GM12878 (cell line): ENCODE data around the gene PRIM1. TPM values are rescaled to one million over a fixed set of nuclear protein-coding genes. Genes with fewer than 3 reads are reported as not detected.

Experiments used
- BCL11A ChIP-seq: IDR thresholded peaks from 2 replicates; pipeline ENCODE4 v1.6.1; 2011; ENCODE audit warnings: low read depth, low read length
- CEBPB ChIP-seq, 2 experiments: fragments of 150-350 bp in 1 of 2; IDR thresholded peaks; 2 replicates each; pipeline ENCODE4 v1.6.1; 2012 to 2014; ENCODE audit warnings: low read depth in 2 of 2, low read length in 2 of 2, borderline replicate concordance in 1 of 2, inconsistent platforms in 1 of 2
- GATAD2B ChIP-seq: fragments of 450-650 bp; conservative IDR thresholded peaks from 2 replicates; pipeline ENCODE4 v1.6.1; 2017; ENCODE audit warnings: low read depth, mild to moderate bottlenecking, moderate library complexity
- LARP7 ChIP-seq: fragments of 450-650 bp; IDR thresholded peaks from 2 replicates; pipeline ENCODE4 v1.6.1; 2017; ENCODE audit warnings: mild to moderate bottlenecking
- MTA3 ChIP-seq: IDR thresholded peaks from 2 replicates; pipeline ENCODE4 v1.6.1; 2012; ENCODE audit warnings: low read length, inconsistent platforms, borderline replicate concordance
- MYC ChIP-seq: IDR thresholded peaks from 2 replicates; pipeline ENCODE4 v1.6.1; 2011; ENCODE audit warnings: mild to moderate bottlenecking, low read length, moderate library complexity, inconsistent platforms; ENCODE audit not compliant: insufficient read depth, insufficient replicate concordance, insufficient read length, severe bottlenecking
- NBN ChIP-seq: fragments of 450-650 bp; IDR thresholded peaks from 2 replicates; pipeline ENCODE4 v1.6.1; 2016
- POLR2AphosphoS2 ChIP-seq: IDR thresholded peaks from 2 replicates; pipeline ENCODE4 v1.6.1; 2011; ENCODE audit warnings: low read depth, mild to moderate bottlenecking, low read length, improper control_type of control experiment, moderate library complexity
- TCF3 ChIP-seq: IDR thresholded peaks from 2 replicates; pipeline ENCODE4 v1.6.1; 2012; ENCODE audit warnings: low read depth, mild to moderate bottlenecking, low read length, borderline replicate concordance; ENCODE audit not compliant: insufficient read depth
- YY1 ChIP-seq: IDR thresholded peaks from 2 replicates; pipeline ENCODE4 v1.6.1; 2011; ENCODE audit warnings: low read depth, mild to moderate bottlenecking, low read length
- polyA plus RNA-seq, 11 experiments: library from polyadenylated mRNA; depleted of rRNA in 4 of 11; unstranded in 6 of 11; stranded (reverse) in 5 of 11; fragments of >200 nt; fragmentation: Nextera tagmentation in 4 of 11; fragmentation: Illumina TruSeq in 1 of 11; extraction: Ambion mirVana in 4 of 11; extraction: Trizol in 1 of 11; gene quantifications; 1 replicate in 1 of 11; 2 replicates in 10 of 11; pipeline versions ENCODE4 v1.2.1 to v1.2.3, GENCODE V29; 2011 to 2016; ENCODE audit warnings: inconsistent platforms in 2 of 11, missing spikeins in 2 of 11, low read depth in 1 of 11
- total RNA-seq, 4 experiments: library from RNA; depleted of rRNA in 3 of 4; stranded (reverse); fragments of >200 nt in 3 of 4; fragmentation: Illumina TruSeq in 1 of 4; extraction: Trizol in 1 of 4; gene quantifications; 2 replicates each; pipeline versions ENCODE4 v1.2.1 to v1.2.3, GENCODE V29; 2013 to 2021
- TF ChIP-seq, protein P1 (sequence below): fragments of 450-650 bp; IDR thresholded peaks from 2 replicates; pipeline ENCODE4 v1.6.1; 2016; ENCODE audit warnings: mild to moderate bottlenecking, moderate library complexity, borderline replicate concordance
- TF ChIP-seq, protein P2 (sequence below): fragments of 450-650 bp; IDR thresholded peaks from 2 replicates; pipeline ENCODE4 v1.6.1; 2017; ENCODE audit warnings: low read depth, mild to moderate bottlenecking, moderate library complexity
- TF ChIP-seq, protein P3 (sequence below): IDR thresholded peaks from 2 replicates; pipeline ENCODE4 v1.6.1; 2012; ENCODE audit warnings: mild to moderate bottlenecking, low read depth, low read length

PRIM1 gene
- total and polyA plus RNA-seq, 10 of the 15 experiments (the other 5 are each of a cell fraction or from before 2014, with no cell fraction given), result 27.1 to 70.6 (median 55.7) TPM

DNA sequence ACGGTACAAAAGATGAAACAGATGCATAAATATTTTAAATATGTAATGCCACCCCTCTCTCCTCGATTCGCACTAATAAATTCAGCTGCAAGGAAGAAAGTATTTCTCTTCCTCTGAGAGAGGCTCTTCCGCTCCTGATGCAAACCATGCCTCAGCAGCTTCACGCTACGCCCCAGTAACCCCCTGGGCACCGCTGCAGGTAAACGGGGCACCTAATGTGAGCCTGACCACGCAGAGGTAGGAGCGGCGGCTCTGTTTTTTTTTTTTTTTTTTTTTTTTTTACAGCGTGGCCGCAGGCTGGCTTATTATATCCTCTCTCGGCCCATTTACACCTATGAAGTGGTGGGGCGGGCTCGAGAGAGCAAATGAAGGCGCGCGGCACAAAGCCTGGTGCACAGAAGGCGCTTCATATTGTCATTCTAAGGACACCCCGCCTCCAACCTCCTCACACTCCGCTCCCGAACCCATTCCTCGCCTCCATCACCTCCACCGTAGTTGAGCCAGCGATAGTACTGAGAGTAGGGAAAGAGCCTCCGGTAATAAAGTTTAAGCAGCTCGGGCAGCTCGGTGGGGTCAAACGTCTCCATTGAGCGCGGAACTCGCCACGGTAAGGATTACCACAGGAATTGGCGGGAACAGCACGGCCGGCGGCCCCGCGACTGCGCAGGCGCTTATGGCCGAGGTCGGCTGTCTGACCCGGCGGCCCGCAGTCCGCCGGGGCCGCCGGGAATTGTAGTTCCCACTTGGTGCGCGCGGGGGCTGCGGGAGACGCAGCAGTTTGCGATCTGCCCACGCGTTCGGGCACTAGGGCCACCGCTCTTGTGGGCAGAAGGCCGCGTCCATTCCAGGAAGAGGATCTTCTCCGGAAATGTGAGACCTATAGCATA lies at the start of gene PRIM1 (continued):
- TF ChIP-seq, protein P1, sequence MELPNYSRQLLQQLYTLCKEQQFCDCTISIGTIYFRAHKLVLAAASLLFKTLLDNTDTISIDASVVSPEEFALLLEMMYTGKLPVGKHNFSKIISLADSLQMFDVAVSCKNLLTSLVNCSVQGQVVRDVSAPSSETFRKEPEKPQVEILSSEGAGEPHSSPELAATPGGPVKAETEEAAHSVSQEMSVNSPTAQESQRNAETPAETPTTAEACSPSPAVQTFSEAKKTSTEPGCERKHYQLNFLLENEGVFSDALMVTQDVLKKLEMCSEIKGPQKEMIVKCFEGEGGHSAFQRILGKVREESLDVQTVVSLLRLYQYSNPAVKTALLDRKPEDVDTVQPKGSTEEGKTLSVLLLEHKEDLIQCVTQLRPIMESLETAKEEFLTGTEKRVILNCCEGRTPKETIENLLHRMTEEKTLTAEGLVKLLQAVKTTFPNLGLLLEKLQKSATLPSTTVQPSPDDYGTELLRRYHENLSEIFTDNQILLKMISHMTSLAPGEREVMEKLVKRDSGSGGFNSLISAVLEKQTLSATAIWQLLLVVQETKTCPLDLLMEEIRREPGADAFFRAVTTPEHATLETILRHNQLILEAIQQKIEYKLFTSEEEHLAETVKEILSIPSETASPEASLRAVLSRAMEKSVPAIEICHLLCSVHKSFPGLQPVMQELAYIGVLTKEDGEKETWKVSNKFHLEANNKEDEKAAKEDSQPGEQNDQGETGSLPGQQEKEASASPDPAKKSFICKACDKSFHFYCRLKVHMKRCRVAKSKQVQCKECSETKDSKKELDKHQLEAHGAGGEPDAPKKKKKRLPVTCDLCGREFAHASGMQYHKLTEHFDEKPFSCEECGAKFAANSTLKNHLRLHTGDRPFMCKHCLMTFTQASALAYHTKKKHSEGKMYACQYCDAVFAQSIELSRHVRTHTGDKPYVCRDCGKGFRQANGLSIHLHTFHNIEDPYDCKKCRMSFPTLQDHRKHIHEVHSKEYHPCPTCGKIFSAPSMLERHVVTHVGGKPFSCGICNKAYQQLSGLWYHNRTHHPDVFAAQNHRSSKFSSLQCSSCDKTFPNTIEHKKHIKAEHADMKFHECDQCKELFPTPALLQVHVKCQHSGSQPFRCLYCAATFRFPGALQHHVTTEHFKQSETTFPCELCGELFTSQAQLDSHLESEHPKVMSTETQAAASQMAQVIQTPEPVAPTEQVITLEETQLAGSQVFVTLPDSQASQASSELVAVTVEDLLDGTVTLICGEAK, result peak; percentile 17; the same call in 1 of the 2 replicates
- no peak for TF ChIP-seq CEBPB (IDR thresholded peaks at IDR 0.05; ENCODE audit: borderline replicate concordance in 1 of 2, low read depth in 2 of 2, low read length in 2 of 2)
- TF ChIP-seq, protein P2, sequence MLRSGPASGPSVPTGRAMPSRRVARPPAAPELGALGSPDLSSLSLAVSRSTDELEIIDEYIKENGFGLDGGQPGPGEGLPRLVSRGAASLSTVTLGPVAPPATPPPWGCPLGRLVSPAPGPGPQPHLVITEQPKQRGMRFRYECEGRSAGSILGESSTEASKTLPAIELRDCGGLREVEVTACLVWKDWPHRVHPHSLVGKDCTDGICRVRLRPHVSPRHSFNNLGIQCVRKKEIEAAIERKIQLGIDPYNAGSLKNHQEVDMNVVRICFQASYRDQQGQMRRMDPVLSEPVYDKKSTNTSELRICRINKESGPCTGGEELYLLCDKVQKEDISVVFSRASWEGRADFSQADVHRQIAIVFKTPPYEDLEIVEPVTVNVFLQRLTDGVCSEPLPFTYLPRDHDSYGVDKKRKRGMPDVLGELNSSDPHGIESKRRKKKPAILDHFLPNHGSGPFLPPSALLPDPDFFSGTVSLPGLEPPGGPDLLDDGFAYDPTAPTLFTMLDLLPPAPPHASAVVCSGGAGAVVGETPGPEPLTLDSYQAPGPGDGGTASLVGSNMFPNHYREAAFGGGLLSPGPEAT, result peak; percentile 29; the same call in 1 of the 2 replicates
- TF ChIP-seq TCF3, result 0 out of 2 replicates have a peak, but pooled peaks have one; percentile 5
- 0 out of 2 replicates have a peak, but pooled peaks have one; percentile 67 for TF ChIP-seq MTA3
- 0 out of 2 replicates have a peak, but pooled peaks have one; percentile 74 for TF ChIP-seq NBN
- TF ChIP-seq, protein P3, sequence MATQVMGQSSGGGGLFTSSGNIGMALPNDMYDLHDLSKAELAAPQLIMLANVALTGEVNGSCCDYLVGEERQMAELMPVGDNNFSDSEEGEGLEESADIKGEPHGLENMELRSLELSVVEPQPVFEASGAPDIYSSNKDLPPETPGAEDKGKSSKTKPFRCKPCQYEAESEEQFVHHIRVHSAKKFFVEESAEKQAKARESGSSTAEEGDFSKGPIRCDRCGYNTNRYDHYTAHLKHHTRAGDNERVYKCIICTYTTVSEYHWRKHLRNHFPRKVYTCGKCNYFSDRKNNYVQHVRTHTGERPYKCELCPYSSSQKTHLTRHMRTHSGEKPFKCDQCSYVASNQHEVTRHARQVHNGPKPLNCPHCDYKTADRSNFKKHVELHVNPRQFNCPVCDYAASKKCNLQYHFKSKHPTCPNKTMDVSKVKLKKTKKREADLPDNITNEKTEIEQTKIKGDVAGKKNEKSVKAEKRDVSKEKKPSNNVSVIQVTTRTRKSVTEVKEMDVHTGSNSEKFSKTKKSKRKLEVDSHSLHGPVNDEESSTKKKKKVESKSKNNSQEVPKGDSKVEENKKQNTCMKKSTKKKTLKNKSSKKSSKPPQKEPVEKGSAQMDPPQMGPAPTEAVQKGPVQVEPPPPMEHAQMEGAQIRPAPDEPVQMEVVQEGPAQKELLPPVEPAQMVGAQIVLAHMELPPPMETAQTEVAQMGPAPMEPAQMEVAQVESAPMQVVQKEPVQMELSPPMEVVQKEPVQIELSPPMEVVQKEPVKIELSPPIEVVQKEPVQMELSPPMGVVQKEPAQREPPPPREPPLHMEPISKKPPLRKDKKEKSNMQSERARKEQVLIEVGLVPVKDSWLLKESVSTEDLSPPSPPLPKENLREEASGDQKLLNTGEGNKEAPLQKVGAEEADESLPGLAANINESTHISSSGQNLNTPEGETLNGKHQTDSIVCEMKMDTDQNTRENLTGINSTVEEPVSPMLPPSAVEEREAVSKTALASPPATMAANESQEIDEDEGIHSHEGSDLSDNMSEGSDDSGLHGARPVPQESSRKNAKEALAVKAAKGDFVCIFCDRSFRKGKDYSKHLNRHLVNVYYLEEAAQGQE, result no peak
- TF ChIP-seq GATAD2B, result peak; percentile 56
- no peak for TF ChIP-seq BCL11A
- TF ChIP-seq LARP7, result peak; percentile 85
- peak; percentile 85 for TF ChIP-seq YY1
- no peak for TF ChIP-seq MYC
- no peak for TF ChIP-seq POLR2AphosphoS2
